Endothelial cell of umbilical vein (primary cell): ENCODE data around the gene MCF2L. TPM values are rescaled to one million over a fixed set of nuclear protein-coding genes. Genes with fewer than 3 reads are reported as not detected.

Source experiments
- BruUV-seq: library from RNA; stranded (reverse); fragments of 400-500 nt; replicated peaks from 2 replicates; lab custom pipeline; 2021; lab: Mats Ljungman, UMichigan
- CTCF ChIA-PET: fragments of 300-600, 350-600 bp; sonication (Branson Sonifier 250); formaldehyde crosslinking; loops from one replicate; lab custom pipeline; 2021; ENCODE audit warnings: antibody characterized with exemption, inconsistent platforms; lab: Charles Lee
- POLR2A ChIA-PET: fragments of 300-600, 350-600 bp; sonication (Branson Sonifier 250); formaldehyde crosslinking; loops from one replicate; lab custom pipeline; 2021; ENCODE audit warnings: antibody characterized with exemption, inconsistent platforms; lab: Charles Lee
- DNase-seq: peaks from one replicate; pipeline ENCODE4 v3.0.0-alpha.2; 2011; ENCODE audit warnings: low read depth, low spot score
- FAIRE-seq: peaks from 2 replicates; lab custom pipeline; 2011; peaks lifted over from hg19 to GRCh38; lab: Jason Lieb, UNC
- H2AFZ ChIP-seq: 2 replicates; pipeline ENCODE4 v1.6.0; 2012; ENCODE audit warnings: low read depth, low read length, control low read depth, inconsistent platforms
- H3K27ac ChIP-seq: 2 replicates; pipeline ENCODE4 v1.5.1; 2011; ENCODE audit warnings: low read depth, mild to moderate bottlenecking, control low read depth, low read length, moderate library complexity; ENCODE audit not compliant: insufficient read depth
- H3K27me3 ChIP-seq, 2 experiments: 2 replicates each; pipeline versions ENCODE4 v1.6.0 to v1.6.1; 2011; ENCODE audit warnings: low read length in 2 of 2, mixed read lengths in 1 of 2; ENCODE audit not compliant: control insufficient read depth in 2 of 2, insufficient read depth in 2 of 2
- H3K36me3 ChIP-seq, 2 experiments: 2 replicates in 1 of 2; 3 replicates in 1 of 2; pipeline ENCODE4 v1.5.1; 2011; ENCODE audit warnings: low read length in 2 of 2, mild to moderate bottlenecking in 1 of 2, moderate library complexity in 1 of 2; ENCODE audit not compliant: control insufficient read depth in 2 of 2, insufficient read depth in 2 of 2; ENCODE audit errors: extremely low read depth in 1 of 2
- H3K4me1 ChIP-seq: 3 replicates; pipeline ENCODE4 v1.5.1; 2011; ENCODE audit warnings: mild to moderate bottlenecking, low read length; ENCODE audit not compliant: control insufficient read depth, insufficient read depth; ENCODE audit errors: extremely low read depth
- H3K4me2 ChIP-seq: 2 replicates; pipeline ENCODE4 v1.6.1; 2011; ENCODE audit warnings: low read length, control low read depth, mixed read lengths; ENCODE audit not compliant: insufficient read depth
- H3K4me3 ChIP-seq, 3 experiments: fragments of 200-600 bp in 1 of 3; sonication (generic), shearing (Covaris generic) in 1 of 3; replicated peaks in 1 of 3; 2 replicates each; pipeline ENCODE4 v1.5.1; 2011 to 2016; ENCODE audit warnings: control low read depth in 3 of 3, low read length in 3 of 3, mild to moderate bottlenecking in 2 of 3, inconsistent platforms in 1 of 3, low read depth in 1 of 3, moderate library complexity in 1 of 3; ENCODE audit not compliant: insufficient read depth in 1 of 3
- H3K79me2 ChIP-seq: 2 replicates; pipeline ENCODE4 v1.6.0; 2012; ENCODE audit warnings: low read length, inconsistent platforms; ENCODE audit not compliant: control insufficient read depth, insufficient read depth
- H3K9ac ChIP-seq: replicated peaks from 2 replicates; pipeline ENCODE3; 2011; ENCODE audit warnings: low read length, control low read depth; ENCODE audit not compliant: insufficient read depth; ENCODE audit errors: extremely low read depth
- H3K9me1 ChIP-seq: replicated peaks from 3 replicates; pipeline ENCODE4 v1.6.0; 2011; ENCODE audit warnings: mild to moderate bottlenecking, low read length; ENCODE audit not compliant: control insufficient read depth, insufficient read depth; ENCODE audit errors: extremely low read depth
- H3K9me3 ChIP-seq: replicated peaks from 2 replicates; pipeline ENCODE4 v1.5.1; 2012; ENCODE audit warnings: low read length, inconsistent platforms; ENCODE audit not compliant: control insufficient read depth, insufficient read depth
- H4K20me1 ChIP-seq: replicated peaks from 2 replicates; pipeline ENCODE3; 2011; ENCODE audit warnings: mild to moderate bottlenecking, low read length; ENCODE audit not compliant: control insufficient read depth, insufficient read depth; ENCODE audit errors: extremely low read depth
- EZH2 ChIP-seq: IDR thresholded peaks from 2 replicates; pipeline ENCODE4 v1.6.1; 2012; ENCODE audit warnings: borderline replicate concordance, low read depth, mild to moderate bottlenecking, moderate library complexity, low read length, inconsistent platforms; ENCODE audit not compliant: severe bottlenecking
- FOS ChIP-seq: IDR thresholded peaks from 2 replicates; pipeline ENCODE4 v1.6.1; 2011; ENCODE audit warnings: mild to moderate bottlenecking, low read length, moderate library complexity, borderline replicate concordance; ENCODE audit not compliant: insufficient read depth
- GATA2 ChIP-seq: IDR thresholded peaks from 2 replicates; pipeline ENCODE4 v1.7.0; 2011; ENCODE audit warnings: low read depth, mild to moderate bottlenecking, moderate library complexity, mixed read lengths, low read length; ENCODE audit not compliant: insufficient read length, insufficient read depth
- JUN ChIP-seq: IDR thresholded peaks from 2 replicates; pipeline ENCODE4 v1.6.1; 2011; ENCODE audit warnings: borderline replicate concordance, low read depth; ENCODE audit not compliant: insufficient read length, insufficient read depth
- MYC ChIP-seq: IDR thresholded peaks from one replicate; pipeline ENCODE4 v1.6.1; 2011; ENCODE audit warnings: mild to moderate bottlenecking, low read depth, low read length
- POLR2A ChIP-seq: IDR thresholded peaks from 2 replicates; pipeline ENCODE4 v1.6.1; 2012; ENCODE audit warnings: low read depth, mild to moderate bottlenecking, control low read depth, low read length
- POLR2AphosphoS5 ChIP-seq: IDR thresholded peaks from 2 replicates; pipeline ENCODE4 v1.6.1; 2012; ENCODE audit warnings: low read depth, mild to moderate bottlenecking, control low read depth, low read length, moderate library complexity; ENCODE audit not compliant: insufficient read depth
- dilution Hi-C: fragments of 300-500 bp; cut with MboI; formaldehyde crosslinking; loops from one replicate; pipeline ENCODE4 v1.15.0; 2019; ENCODE audit warnings: low sequenced_read_pairs; ENCODE audit not compliant: extremely low pct_ligation_motif_present
- intact Hi-C: fragments of 100-400 bp; cut with micrococcal nuclease; formaldehyde crosslinking; loops from one replicate; pipeline ENCODE4 v1.10.0; 2022
- polyA plus RNA-seq, 4 experiments: library from polyadenylated mRNA; depleted of rRNA in 3 of 4; stranded (reverse) in 3 of 4; unstranded in 1 of 4; fragments of >200 nt; gene quantifications; 2 replicates each; pipeline versions ENCODE4 v1.2.1 to v1.2.3, GENCODE V29; 2011 to 2012; ENCODE audit warnings: missing spikeins in 1 of 4
- total RNA-seq: library from RNA; stranded (reverse); gene quantifications from 2 replicates; pipeline ENCODE4 v1.2.3, GENCODE V29; 2021
- TF ChIP-seq, protein P1 (sequence below): IDR thresholded peaks from 2 replicates; pipeline ENCODE4 v1.6.1; 2011; ENCODE audit not compliant: insufficient read depth, insufficient read length
- TF ChIP-seq, protein P2 (sequence below), 2 donors: IDR thresholded peaks; 1 replicate in 1 of 2; 2 replicates in 1 of 2; pipeline ENCODE4 v1.5.1; 2011; ENCODE audit warnings: low read length in 2 of 2, mild to moderate bottlenecking in 2 of 2, moderate library complexity in 2 of 2, control low read depth in 1 of 2, inconsistent platforms in 1 of 2, low read depth in 1 of 2; ENCODE audit not compliant: insufficient read depth in 1 of 2; ENCODE audit errors: extremely low read depth in 1 of 2

MCF2L gene
- total and polyA plus RNA-seq, 2 donors (not counting 3 experiments of a cell fraction or from before 2014, with no cell fraction given) = 0.33 to 0.58 TPM

DNA sequence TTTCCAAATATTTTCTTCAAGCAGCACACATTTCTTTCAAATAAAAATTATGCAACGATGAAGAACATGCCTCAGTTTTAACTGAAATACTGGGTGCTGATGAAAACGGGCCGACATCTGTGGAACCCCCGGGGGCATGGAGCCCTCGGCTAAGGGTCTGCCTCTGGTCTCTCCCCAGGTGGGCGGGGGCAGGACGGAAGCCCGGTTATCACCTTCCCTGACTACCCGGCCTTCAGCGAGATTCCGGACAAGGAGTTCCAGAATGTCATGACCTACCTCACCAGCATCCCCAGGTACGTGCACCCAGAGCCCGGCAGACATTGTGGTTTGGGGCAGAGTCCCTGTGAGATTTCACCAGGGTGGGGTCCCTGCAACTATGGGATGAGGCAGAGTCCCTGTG lies 55.5 kb downstream of the MCF2L start:
- no peak overlapping the region for H3K9ac ChIP-seq
- no TSS peak for BruUV-seq
- no peaks in the 10 kb centered on the region for H3K9me1 ChIP-seq
- POLR2A ChIA-PET = no interaction called here
- H3K4me1 ChIP-seq = peaks cover 11% of the 10 kb centered on the region
- CTCF ChIA-PET = interaction anchor here (1.6 kb wide), 1 partner anchor 82 kb away, joined by 6 read pairs; no protein-coding TSS in a partner anchor
- no peaks in the 10 kb centered on the region for H3K9me3 ChIP-seq
- H3K79me2 ChIP-seq = no peaks in the 10 kb centered on the region
- H3K27me3 ChIP-seq = no peaks in the 10 kb centered on the region
- H2AFZ ChIP-seq = no peak overlapping the region
- DNase-seq (no peak), FAIRE-seq (no peak)
- dilution Hi-C loops (no loop called here), intact Hi-C loops (loop anchor here (10.0 kb wide), 1 partner anchor 390 kb away; no protein-coding TSS in a partner anchor)
- TF ChIP-seq JUN = no peak
- H3K4me3 ChIP-seq = no peak overlapping the region
- H4K20me1 ChIP-seq = no peaks in the 10 kb centered on the region
- no peaks in the 10 kb centered on the region for H3K36me3 ChIP-seq
- no peak overlapping the region for H3K27ac ChIP-seq
- no peak overlapping the region for H3K4me2 ChIP-seq

DNA sequence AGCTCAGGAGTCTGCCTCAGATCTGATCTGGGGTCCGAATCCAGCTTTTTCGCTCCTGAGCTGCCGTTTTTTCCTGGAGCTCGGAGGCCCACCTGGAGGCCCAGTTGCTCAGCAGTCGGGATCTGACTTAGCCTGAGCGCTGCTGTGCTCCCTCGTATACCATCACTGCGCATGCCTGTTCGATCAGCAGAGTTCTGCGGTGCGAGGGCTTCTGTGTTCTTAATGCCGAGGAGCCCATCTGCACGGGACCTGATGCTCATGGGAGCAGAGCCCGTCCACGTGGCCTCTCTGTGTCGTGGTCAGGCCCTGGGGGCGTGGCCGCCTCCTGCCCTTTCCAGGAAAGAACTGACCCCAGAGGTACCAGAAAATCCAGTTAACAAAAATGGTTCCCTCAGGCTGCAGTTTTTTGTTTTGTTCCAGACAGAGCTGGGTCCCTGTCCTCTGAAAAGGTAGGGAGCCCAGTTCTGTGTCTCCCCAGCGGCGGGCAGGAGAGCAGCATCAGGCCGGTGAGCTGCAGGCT lies 57.4 kb downstream of the MCF2L start:
- H4K20me1 ChIP-seq = no peaks in the 10 kb centered on the region
- no peak overlapping the region for H3K4me2 ChIP-seq
- H3K27me3 ChIP-seq = no peaks in the 10 kb centered on the region
- H3K9me1 ChIP-seq = no peaks in the 10 kb centered on the region
- dilution Hi-C loops (no loop called here), intact Hi-C loops (loop anchor here (10.0 kb wide), 1 partner anchor 392 kb away; no protein-coding TSS in a partner anchor)
- no peak overlapping the region for H3K9ac ChIP-seq
- no peaks in the 10 kb centered on the region for H3K79me2 ChIP-seq
- H3K27ac ChIP-seq = no peak overlapping the region
- no peak overlapping the region for H3K4me3 ChIP-seq
- H3K36me3 ChIP-seq = no peaks in the 10 kb centered on the region
- TF ChIP-seq, protein P1, sequence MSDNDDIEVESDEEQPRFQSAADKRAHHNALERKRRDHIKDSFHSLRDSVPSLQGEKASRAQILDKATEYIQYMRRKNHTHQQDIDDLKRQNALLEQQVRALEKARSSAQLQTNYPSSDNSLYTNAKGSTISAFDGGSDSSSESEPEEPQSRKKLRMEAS = no peak
- TF ChIP-seq FOS (no peak), JUN (no peak), POLR2A (no peak), POLR2AphosphoS5 (no peak), EZH2 (no peak), MYC (no peak), GATA2 (no peak)
- TF ChIP-seq, protein P2, sequence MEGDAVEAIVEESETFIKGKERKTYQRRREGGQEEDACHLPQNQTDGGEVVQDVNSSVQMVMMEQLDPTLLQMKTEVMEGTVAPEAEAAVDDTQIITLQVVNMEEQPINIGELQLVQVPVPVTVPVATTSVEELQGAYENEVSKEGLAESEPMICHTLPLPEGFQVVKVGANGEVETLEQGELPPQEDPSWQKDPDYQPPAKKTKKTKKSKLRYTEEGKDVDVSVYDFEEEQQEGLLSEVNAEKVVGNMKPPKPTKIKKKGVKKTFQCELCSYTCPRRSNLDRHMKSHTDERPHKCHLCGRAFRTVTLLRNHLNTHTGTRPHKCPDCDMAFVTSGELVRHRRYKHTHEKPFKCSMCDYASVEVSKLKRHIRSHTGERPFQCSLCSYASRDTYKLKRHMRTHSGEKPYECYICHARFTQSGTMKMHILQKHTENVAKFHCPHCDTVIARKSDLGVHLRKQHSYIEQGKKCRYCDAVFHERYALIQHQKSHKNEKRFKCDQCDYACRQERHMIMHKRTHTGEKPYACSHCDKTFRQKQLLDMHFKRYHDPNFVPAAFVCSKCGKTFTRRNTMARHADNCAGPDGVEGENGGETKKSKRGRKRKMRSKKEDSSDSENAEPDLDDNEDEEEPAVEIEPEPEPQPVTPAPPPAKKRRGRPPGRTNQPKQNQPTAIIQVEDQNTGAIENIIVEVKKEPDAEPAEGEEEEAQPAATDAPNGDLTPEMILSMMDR (IDR thresholded peaks at IDR 0.05; ENCODE audit: extremely low read depth in 1 of 2, insufficient read depth in 1 of 2, low read depth in 1 of 2, low read length in 2 of 2) = no peak
- no peak for DNase-seq
- BruUV-seq = no TSS peak
- H3K4me1 ChIP-seq = peaks cover 11% of the 10 kb centered on the region
- POLR2A ChIA-PET = no interaction called here
- FAIRE-seq = no peak
- no peak overlapping the region for H2AFZ ChIP-seq
- no peaks in the 10 kb centered on the region for H3K9me3 ChIP-seq
- CTCF ChIA-PET = interaction anchor here (1.5 to 5.7 kb wide), 2 partner anchors 57 to 84 kb away, joined by 4 to 114 read pairs; no protein-coding TSS in a partner anchor
